Astrocyte (in vitro differentiated cells and primary cell): ENCODE results near the gene LIN28B. TPM values are rescaled to one million over a fixed set of nuclear protein-coding genes. Genes with fewer than 3 reads are reported as not detected.
A peak's percentile ranks its signal among the peaks of the same experiment; 100 is the strongest.

Experiments used
- DNase-seq: peaks from one replicate; pipeline ENCODE4 v3.0.0-alpha.2; 2010; ENCODE audit warnings: low read depth
- FAIRE-seq: peaks from 2 replicates; lab custom pipeline; 2011; peaks lifted over from hg19 to GRCh38; lab: Jason Lieb, UNC
- H2AFZ ChIP-seq: 2 replicates; pipeline ENCODE4 v1.6.0; 2012; ENCODE audit warnings: low read depth, low read length, inconsistent platforms
- H3K27ac ChIP-seq: 2 replicates; pipeline ENCODE4 v1.5.1; 2011; ENCODE audit warnings: low read depth, low read length, inconsistent platforms
- H3K27me3 ChIP-seq: 2 replicates; pipeline ENCODE4 v1.6.0; 2011; ENCODE audit warnings: low read length, inconsistent platforms; ENCODE audit not compliant: insufficient read depth
- H3K36me3 ChIP-seq: 2 replicates; pipeline ENCODE4 v1.5.1; 2011; ENCODE audit warnings: low read length, inconsistent platforms; ENCODE audit not compliant: insufficient read depth
- H3K4me1 ChIP-seq: 2 replicates; pipeline ENCODE4 v1.5.1; 2011; ENCODE audit warnings: low read length, inconsistent platforms; ENCODE audit not compliant: insufficient read depth
- H3K4me2 ChIP-seq: 2 replicates; pipeline ENCODE4 v1.6.0; 2012; ENCODE audit warnings: low read length, inconsistent platforms
- H3K4me3 ChIP-seq: 2 replicates; pipeline ENCODE4 v1.5.1; 2011; ENCODE audit warnings: low read depth, mild to moderate bottlenecking, low read length, inconsistent platforms; ENCODE audit not compliant: insufficient read depth
- H3K79me2 ChIP-seq: 2 replicates; pipeline ENCODE4 v1.6.0; 2012; ENCODE audit warnings: mild to moderate bottlenecking, low read length, inconsistent platforms; ENCODE audit not compliant: insufficient read depth
- H3K9ac ChIP-seq: 2 replicates; pipeline ENCODE4 v1.6.0; 2012; ENCODE audit warnings: mild to moderate bottlenecking, low read length, inconsistent platforms
- H3K9me3 ChIP-seq: 2 replicates; pipeline ENCODE4 v1.5.1; 2012; ENCODE audit warnings: low read depth, mild to moderate bottlenecking, low read length, inconsistent platforms; ENCODE audit not compliant: insufficient read depth
- H4K20me1 ChIP-seq: 2 replicates; pipeline ENCODE4 v1.6.0; 2012; ENCODE audit warnings: low read length, inconsistent platforms; ENCODE audit not compliant: insufficient read depth
- H3K27ac Mint-ChIP-seq: one replicate; pipeline ENCODE4 v1.8.0; 2021; ENCODE audit warnings: mild to moderate bottlenecking, mixed read lengths; ENCODE audit not compliant: unreplicated experiment
- H3K27me3 Mint-ChIP-seq: one replicate; pipeline ENCODE4 v1.8.0; 2021; ENCODE audit warnings: low read depth, mixed read lengths; ENCODE audit not compliant: unreplicated experiment
- H3K36me3 Mint-ChIP-seq: one replicate; pipeline ENCODE4 v1.8.0; 2021; ENCODE audit warnings: low read depth, mixed read lengths; ENCODE audit not compliant: unreplicated experiment
- H3K4me1 Mint-ChIP-seq: one replicate; pipeline ENCODE4 v1.8.0; 2021; ENCODE audit warnings: low read depth, mixed read lengths; ENCODE audit not compliant: unreplicated experiment
- H3K4me3 Mint-ChIP-seq: one replicate; pipeline ENCODE4 v1.8.0; 2021; ENCODE audit warnings: mild to moderate bottlenecking, moderate library complexity, mixed read lengths; ENCODE audit not compliant: unreplicated experiment
- H3K9me3 Mint-ChIP-seq: one replicate; pipeline ENCODE4 v1.8.0; 2021; ENCODE audit warnings: mild to moderate bottlenecking, mixed read lengths; ENCODE audit not compliant: unreplicated experiment
- EZH2 ChIP-seq: IDR thresholded peaks from 2 replicates; pipeline ENCODE4 v1.6.1; 2012; ENCODE audit warnings: mild to moderate bottlenecking, low read length, inconsistent platforms; ENCODE audit not compliant: insufficient read depth
- total RNA-seq: library from RNA; stranded (reverse); gene quantifications from 2 replicates; pipeline ENCODE4 v1.2.1, GENCODE V29; 2021
- TF ChIP-seq, protein P1 (sequence below): IDR thresholded peaks from 2 replicates; pipeline ENCODE4 v1.5.1; 2011; ENCODE audit warnings: low read depth, mild to moderate bottlenecking, inconsistent platforms, low read length, moderate library complexity; ENCODE audit not compliant: insufficient read depth

The LIN28B gene
- total RNA-seq, 1 donor from 2014 or later, result 29.0 TPM

DNA sequence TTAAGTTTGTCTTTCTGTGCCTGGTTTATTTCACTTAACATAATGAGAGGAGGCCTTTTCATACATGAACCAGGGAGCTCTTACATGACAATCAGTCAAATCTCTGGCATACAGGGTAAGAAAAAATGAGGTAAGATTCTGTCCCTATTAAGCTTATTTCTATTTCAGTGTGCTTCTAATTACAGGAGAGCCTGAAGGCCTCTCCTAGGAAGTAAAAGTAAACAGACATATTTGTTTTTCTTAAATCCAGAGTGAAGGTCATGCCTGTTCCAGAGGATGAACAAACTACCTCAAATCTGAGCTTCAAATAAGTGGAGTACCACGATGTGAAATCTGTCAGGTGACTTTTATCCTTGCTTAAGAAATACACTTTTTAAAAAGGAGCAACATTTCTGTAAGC, 150.3 kb downstream of the LIN28B start:
- Mint-ChIP-seq H3K36me3 (no peaks in the 10 kb centered on the region), H3K27me3 (no peaks in the 10 kb centered on the region), H3K27ac (no peak overlapping the region), H3K4me3 (no peak overlapping the region), H3K4me1 (no peaks in the 10 kb centered on the region), H3K9me3 (no peaks in the 10 kb centered on the region)
- Histone ChIP-seq H3K4me1 (no peaks in the 10 kb centered on the region), H2AFZ (no peak overlapping the region), H3K79me2 (no peaks in the 10 kb centered on the region), H4K20me1 (no peaks in the 10 kb centered on the region), H3K9me3 (no peaks in the 10 kb centered on the region), H3K27me3 (no peaks in the 10 kb centered on the region), H3K9ac (no peak overlapping the region), H3K27ac (no peak overlapping the region), H3K36me3 (no peaks in the 10 kb centered on the region), H3K4me2 (no peak overlapping the region), H3K4me3 (no peak overlapping the region)
- TF ChIP-seq EZH2, result no peak
- TF ChIP-seq, protein P1, sequence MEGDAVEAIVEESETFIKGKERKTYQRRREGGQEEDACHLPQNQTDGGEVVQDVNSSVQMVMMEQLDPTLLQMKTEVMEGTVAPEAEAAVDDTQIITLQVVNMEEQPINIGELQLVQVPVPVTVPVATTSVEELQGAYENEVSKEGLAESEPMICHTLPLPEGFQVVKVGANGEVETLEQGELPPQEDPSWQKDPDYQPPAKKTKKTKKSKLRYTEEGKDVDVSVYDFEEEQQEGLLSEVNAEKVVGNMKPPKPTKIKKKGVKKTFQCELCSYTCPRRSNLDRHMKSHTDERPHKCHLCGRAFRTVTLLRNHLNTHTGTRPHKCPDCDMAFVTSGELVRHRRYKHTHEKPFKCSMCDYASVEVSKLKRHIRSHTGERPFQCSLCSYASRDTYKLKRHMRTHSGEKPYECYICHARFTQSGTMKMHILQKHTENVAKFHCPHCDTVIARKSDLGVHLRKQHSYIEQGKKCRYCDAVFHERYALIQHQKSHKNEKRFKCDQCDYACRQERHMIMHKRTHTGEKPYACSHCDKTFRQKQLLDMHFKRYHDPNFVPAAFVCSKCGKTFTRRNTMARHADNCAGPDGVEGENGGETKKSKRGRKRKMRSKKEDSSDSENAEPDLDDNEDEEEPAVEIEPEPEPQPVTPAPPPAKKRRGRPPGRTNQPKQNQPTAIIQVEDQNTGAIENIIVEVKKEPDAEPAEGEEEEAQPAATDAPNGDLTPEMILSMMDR, result no peak
- no peak for FAIRE-seq
- no peak for DNase-seq

DNA sequence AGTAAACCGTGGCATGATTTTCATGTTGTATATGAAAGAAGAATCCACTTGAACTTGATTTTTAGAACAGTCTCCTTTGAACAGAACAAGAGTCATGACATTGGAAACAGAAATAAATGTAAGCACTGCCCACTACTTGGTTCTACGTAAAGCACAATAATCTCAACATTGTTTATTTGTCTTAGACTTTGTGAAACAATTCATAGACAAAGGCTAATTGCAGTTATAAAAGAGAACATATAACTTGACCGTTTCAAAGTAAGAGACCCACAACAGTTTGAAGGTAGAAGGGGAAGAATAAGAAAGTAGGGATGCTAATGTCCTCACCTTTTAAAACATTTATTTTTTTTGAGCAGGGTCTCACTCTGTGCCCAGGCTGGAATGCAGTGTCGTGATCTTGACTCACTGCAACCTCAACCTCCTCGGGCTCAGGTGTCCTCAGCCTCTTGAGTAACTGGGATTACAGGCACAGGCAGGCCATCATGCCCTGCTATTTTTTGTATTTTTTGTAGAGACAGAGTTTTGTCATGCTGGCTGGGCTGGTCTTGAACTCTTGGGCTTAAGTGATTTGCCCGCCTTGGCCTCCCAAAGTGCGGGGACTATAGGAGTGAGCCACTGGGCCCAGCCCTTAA, 151.8 kb downstream of the LIN28B start:
- Mint-ChIP-seq H3K27ac (no peak overlapping the region), H3K4me3 (no peak overlapping the region), H3K27me3 (no peaks in the 10 kb centered on the region), H3K9me3 (no peaks in the 10 kb centered on the region), H3K36me3 (no peaks in the 10 kb centered on the region), H3K4me1 (no peaks in the 10 kb centered on the region)
- Histone ChIP-seq H3K4me2 (no peak overlapping the region), H3K9me3 (no peaks in the 10 kb centered on the region), H3K27me3 (no peaks in the 10 kb centered on the region), H3K27ac (no peak overlapping the region), H3K9ac (no peak overlapping the region), H4K20me1 (no peaks in the 10 kb centered on the region), H2AFZ (no peak overlapping the region), H3K4me1 (no peaks in the 10 kb centered on the region), H3K79me2 (no peaks in the 10 kb centered on the region), H3K4me3 (no peak overlapping the region), H3K36me3 (no peaks in the 10 kb centered on the region)
- FAIRE-seq, result peak; percentile 23
- DNase-seq, result no peak
- TF ChIP-seq, protein P1, result no peak
- TF ChIP-seq EZH2, result no peak
